Transverse colon (tissue), 4 donors: ENCODE measurements around the gene NRCAM. TPM values are rescaled to one million over a fixed set of nuclear protein-coding genes. Genes with fewer than 3 reads are reported as not detected.

ENCODE experiments used
- DNase-seq: peaks from one replicate; pipeline ENCODE4 v3.0.0-alpha.2; 2019
- H3K27ac ChIP-seq, 4 donors: fragments of 200-600 bp; sonication (generic); 2 replicates each; pipeline ENCODE4 v1.5.1; 2016 to 2018; ENCODE audit warnings: inconsistent platforms in 4 of 4
- H3K27me3 ChIP-seq: fragments of 200-600 bp; sonication (generic); 2 replicates; pipeline ENCODE4 v1.5.1; 2017; ENCODE audit warnings: inconsistent platforms
- H3K36me3 ChIP-seq, 4 donors: fragments of 200-600 bp; sonication (generic); 2 replicates each; pipeline ENCODE4 v1.5.1; 2017 to 2019; ENCODE audit warnings: inconsistent platforms in 4 of 4
- H3K4me1 ChIP-seq, 4 donors: fragments of 200-600 bp; sonication (generic); 2 replicates each; pipeline ENCODE4 v1.5.1; 2017 to 2020; ENCODE audit warnings: inconsistent platforms in 4 of 4
- H3K4me3 ChIP-seq, 4 donors: fragments of 200-600 bp; sonication (generic); 1 replicate in 1 of 4; 2 replicates in 3 of 4; pipeline versions ENCODE4 v1.5.1 to v1.6.1; 2017 to 2019; ENCODE audit warnings: inconsistent platforms in 4 of 4
- H3K9me3 ChIP-seq, 2 donors: fragments of 200-600 bp; sonication (generic); 2 replicates each; pipeline ENCODE4 v1.5.1; 2017 to 2019; ENCODE audit warnings: inconsistent platforms in 2 of 2
- CTCF ChIP-seq, 5 experiments: fragments of 200-600 bp in 3 of 5; fragments of 450-650 bp in 2 of 5; sonication (generic) in 3 of 5; IDR thresholded peaks; 1 replicate in 2 of 5; 2 replicates in 3 of 5; pipeline ENCODE4 v1.5.1; 2016 to 2017; ENCODE audit warnings: antibody characterized with exemption in 5 of 5, inconsistent platforms in 3 of 5, mild to moderate bottlenecking in 2 of 5, moderate library complexity in 1 of 5
- EP300 ChIP-seq: sonication (generic); formaldehyde crosslinking; IDR thresholded peaks from one replicate; pipeline ENCODE4 v1.6.1; 2017; ENCODE audit warnings: antibody characterized with exemption, low read depth
- POLR2A ChIP-seq: fragments of 450-650 bp; IDR thresholded peaks from one replicate; pipeline ENCODE4 v1.6.1; 2016; ENCODE audit warnings: antibody characterized with exemption, mild to moderate bottlenecking, moderate library complexity
- POLR2AphosphoS5 ChIP-seq, 3 donors: sonication (generic); formaldehyde crosslinking; IDR thresholded peaks; one replicate each; pipeline ENCODE4 v1.6.1; 2016; ENCODE audit warnings: antibody characterized with exemption in 3 of 3
- WGBS, 2 donors: methylation state at CpG; one replicate each; pipeline ENCODE4 v1.1.5; 2018; ENCODE audit warnings: low coverage in 1 of 2; 5-methylcytosine and 5-hydroxymethylcytosine counted together
- in situ Hi-C, 4 donors: fragments of 200-750 bp; cut with MboI; loops; one replicate each; pipeline versions ENCODE4 v1.15.0 to v1.15.1; 2017; ENCODE audit warnings: low sequenced_read_pairs in 3 of 4, low pct_ligation_motif_present in 1 of 4, low pct_unique_long_range_greater_than_20kb in 1 of 4
- intact Hi-C: fragments of 100-400 bp; cut with DNase I; formaldehyde crosslinking; loops from one replicate; pipeline ENCODE4 v1.15.1; 2023; ENCODE audit warnings: low total_unique reads
- total RNA-seq, 4 donors: library from RNA; depleted of rRNA; stranded (reverse); fragments of >200 nt; gene quantifications; one replicate each; pipeline ENCODE4 v1.1.0, GENCODE V29; 2016

The NRCAM gene
- total RNA-seq, 4 donors from 2014 or later = 0.60 to 2.5 (median 1.8) TPM

GRCh38 chr7:108231221-108231620 is 225.0 kb downstream of the NRCAM start:
- WGBS, 2 donors = 91 to 95% methylated on average over 2 of the region's 2 CpGs
- TF ChIP-seq POLR2A = no peak
- no peak for TF ChIP-seq EP300
- TF ChIP-seq POLR2AphosphoS5 (IDR thresholded peaks at IDR 0.05) = no peak
- no peak for TF ChIP-seq CTCF (IDR thresholded peaks at IDR 0.05)

GRCh38 chr7:108227366-108227765 is 228.9 kb downstream of the NRCAM start:
- no peaks in the 10 kb centered on the region for H3K36me3 ChIP-seq
- H3K9me3 ChIP-seq = no peaks in the 10 kb centered on the region
- WGBS, 2 donors = 76 to 79% methylated on average over 3 of the region's 3 CpGs
- no peaks in the 10 kb centered on the region for H3K27me3 ChIP-seq
- DNase-seq = no peak
- no peak for TF ChIP-seq EP300
- no peak for TF ChIP-seq CTCF (IDR thresholded peaks at IDR 0.05)
- no peak for TF ChIP-seq POLR2A
- no peak for TF ChIP-seq POLR2AphosphoS5 (IDR thresholded peaks at IDR 0.05)
- no peaks in the 10 kb centered on the region for H3K4me1 ChIP-seq
- intact Hi-C loops (loop anchor here (5.0 kb wide), 1 partner anchor 1615 kb away; no protein-coding TSS in a partner anchor), in situ Hi-C loops (no loop called here)
- H3K4me3 ChIP-seq = no peak overlapping the region
- H3K27ac ChIP-seq = no peak overlapping the region

More at GRCh38 chr7:108231221-108231620, 225.0 kb downstream of the NRCAM start:
- Histone ChIP-seq H3K9me3 (no peaks in the 10 kb centered on the region), H3K27me3 (no peaks in the 10 kb centered on the region), H3K4me1 (no peaks in the 10 kb centered on the region), H3K36me3 (no peaks in the 10 kb centered on the region), H3K4me3 (no peak overlapping the region), H3K27ac (no peak overlapping the region)
- in situ Hi-C loops (no loop called here), intact Hi-C loops (no loop called here)
- DNase-seq = no peak

- Histone ChIP-seq H3K4me3 (no peak overlapping the region), H3K9me3 (no peaks in the 10 kb centered on the region), H3K27ac (no peak overlapping the region), H3K4me1 (no peaks in the 10 kb centered on the region), H3K36me3 (no peaks in the 10 kb centered on the region), H3K27me3 (no peaks in the 10 kb centered on the region)
- no peak for DNase-seq
- TF ChIP-seq EP300 = no peak
- no peak for TF ChIP-seq CTCF (IDR thresholded peaks at IDR 0.05)
- TF ChIP-seq POLR2A = no peak
- TF ChIP-seq POLR2AphosphoS5 (IDR thresholded peaks at IDR 0.05) = no peak
- intact Hi-C loops (loop anchor here (5.0 kb wide), 1 partner anchor 1615 kb away; no protein-coding TSS in a partner anchor), in situ Hi-C loops (no loop called here)
- 47 to 54% methylated on average over 3 of the region's 3 CpGs for WGBS, 2 donors
Measured at GRCh38 chr7:108226816-108227299, 229.4 kb downstream of the NRCAM start.

GRCh38 chr7:108225531-108226181 is 230.6 kb downstream of the NRCAM start:
- TF ChIP-seq EP300 = no peak
- no peak for TF ChIP-seq CTCF (IDR thresholded peaks at IDR 0.05)
- no peak for TF ChIP-seq POLR2A
- no peak for TF ChIP-seq POLR2AphosphoS5 (IDR thresholded peaks at IDR 0.05)
- Histone ChIP-seq H3K4me3 (no peak overlapping the region), H3K36me3 (no peaks in the 10 kb centered on the region), H3K27me3 (no peaks in the 10 kb centered on the region), H3K27ac (no peak overlapping the region), H3K4me1 (no peaks in the 10 kb centered on the region), H3K9me3 (no peaks in the 10 kb centered on the region)
- no peak for DNase-seq
- WGBS, 2 donors = 43 to 54% methylated on average over 2 of the region's 2 CpGs
- intact Hi-C loops = loop anchor here (5.0 kb wide), 1 partner anchor 1613 kb away; no protein-coding TSS in a partner anchor
- in situ Hi-C loops = no loop called here
